Dedifferentiated amniotic fluid mesenchymal stem cell (primary cell): ENCODE results near the gene ACSF2.
A peak's percentile ranks its signal among the peaks of the same experiment; 100 is the strongest.

Experiments used
- DNase-seq: peaks from one replicate; pipeline ENCODE4 v3.0.0-alpha.2; 2016; ENCODE audit errors: extremely low spot score

The ACSF2 gene

GRCh38 chr17:50477976-50478375 is 52.0 kb downstream of the ACSF2 start:
- DNase-seq = no peak

- DNase-seq = peak; percentile 62
Measured at GRCh38 chr17:50478391-50479381, 52.7 kb downstream of the ACSF2 start, which contains the start of gene RSAD1. RSAD1 (plus strand) TSS chr17:50478860; CDS start chr17:50478885, 25 bp downstream.

DNA sequence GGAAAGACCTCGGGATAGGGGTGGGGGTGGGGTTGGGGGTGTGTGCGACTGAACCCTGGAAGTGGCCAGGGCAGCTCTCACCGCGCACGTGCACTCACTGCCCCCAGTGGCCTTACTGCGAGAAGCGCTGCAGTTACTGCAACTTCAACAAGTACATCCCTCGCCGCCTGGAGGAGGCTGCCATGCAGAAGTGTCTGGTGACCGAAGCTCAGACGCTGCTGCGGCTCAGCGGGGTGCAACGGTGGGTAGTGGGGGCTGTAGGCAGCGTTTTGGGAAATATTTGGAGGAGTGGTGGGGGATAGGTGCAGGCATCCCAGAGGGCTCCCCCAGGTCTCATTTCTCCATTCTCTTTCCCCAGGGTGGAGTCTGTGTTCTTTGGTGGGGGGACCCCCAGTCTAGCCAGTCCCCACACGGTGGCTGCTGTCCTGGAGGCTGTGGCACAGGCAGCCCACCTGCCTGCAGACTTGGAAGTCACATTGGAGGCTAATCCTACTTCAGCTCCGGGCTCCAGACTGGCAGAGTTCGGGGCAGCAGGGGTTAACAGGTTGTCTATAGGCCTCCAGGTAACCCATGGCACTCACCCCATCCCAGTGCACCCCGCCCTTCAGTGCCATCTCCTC is 53.6 kb downstream of the ACSF2 start:
- DNase-seq = peak; percentile 42

DNA sequence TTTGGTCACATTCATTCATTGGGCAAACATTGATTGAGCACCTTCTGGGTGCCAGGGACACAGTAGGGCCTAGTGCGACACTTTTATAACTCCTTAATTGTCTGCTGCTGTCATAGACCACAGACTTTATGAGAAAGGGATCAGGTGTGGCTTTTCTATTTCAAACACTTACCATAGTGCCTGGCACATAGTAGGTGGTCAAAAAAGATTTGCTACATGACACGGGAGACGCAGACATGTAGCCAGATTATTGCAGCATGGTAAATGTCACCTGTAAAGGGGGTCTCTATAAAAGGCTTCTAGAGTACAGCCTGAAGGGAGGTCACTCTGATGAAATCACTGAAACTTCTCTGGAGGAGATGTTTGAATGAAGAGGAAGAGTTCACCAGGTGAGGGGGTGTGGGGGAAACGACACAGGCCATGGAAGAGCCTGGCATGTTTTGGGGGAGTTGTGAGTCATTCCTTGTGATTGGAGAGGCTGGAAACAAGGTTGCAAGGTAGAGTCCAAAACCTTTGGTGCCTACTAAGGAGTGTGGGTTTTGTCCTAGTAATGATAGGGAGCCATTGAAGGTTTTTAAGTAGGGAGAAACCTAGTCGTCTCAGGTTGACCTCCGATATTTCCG is 54.2 kb downstream of the ACSF2 start:
- no peak for DNase-seq

- no peak for DNase-seq
Measured at GRCh38 chr17:50480854-50481490, 55.0 kb downstream of the ACSF2 start.

- DNase-seq = no peak
Measured at GRCh38 chr17:50481648-50482047, 55.6 kb downstream of the ACSF2 start.

GRCh38 chr17:50482110-50482509 is 56.1 kb downstream of the ACSF2 start:
- DNase-seq = no peak

DNA sequence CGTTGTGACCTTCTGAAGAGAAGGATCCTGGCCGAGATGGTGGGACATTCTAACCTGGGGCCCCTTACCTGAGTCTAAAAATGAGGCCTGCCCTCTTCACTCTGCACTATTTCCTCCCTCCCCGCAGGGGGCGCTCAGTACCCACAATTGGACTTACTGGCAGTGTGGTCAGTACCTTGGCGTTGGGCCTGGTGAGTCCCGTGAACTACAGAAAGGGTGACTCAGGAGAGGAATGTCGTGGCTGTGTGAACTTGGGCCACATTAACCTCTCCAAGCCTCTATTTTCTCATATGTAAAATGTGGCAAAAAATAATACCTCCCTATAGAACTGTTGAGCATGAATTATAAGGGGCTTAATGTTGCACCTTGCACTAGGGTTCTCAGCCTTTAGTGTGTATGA is 56.5 kb downstream of the ACSF2 start:
- peak; percentile 95 for DNase-seq

DNA sequence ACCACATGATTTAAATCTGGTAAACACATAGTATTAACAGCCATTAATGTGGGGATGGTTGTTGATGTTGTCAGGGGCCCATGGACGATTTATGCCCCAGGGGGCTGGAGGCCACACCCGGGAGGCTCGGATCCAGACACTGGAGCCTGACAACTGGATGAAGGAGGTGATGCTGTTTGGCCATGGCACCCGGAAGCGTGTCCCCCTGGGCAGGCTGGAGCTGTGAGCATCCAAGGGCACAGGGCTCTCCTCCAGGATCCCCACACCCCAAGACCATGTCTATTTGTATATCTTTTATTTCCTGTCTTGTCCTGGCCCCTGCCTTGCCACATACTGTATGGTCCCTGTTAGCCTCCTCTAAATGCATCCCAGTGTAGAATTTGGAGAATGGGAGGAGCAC is 57.2 kb downstream of the ACSF2 start:
- no peak for DNase-seq

DNA sequence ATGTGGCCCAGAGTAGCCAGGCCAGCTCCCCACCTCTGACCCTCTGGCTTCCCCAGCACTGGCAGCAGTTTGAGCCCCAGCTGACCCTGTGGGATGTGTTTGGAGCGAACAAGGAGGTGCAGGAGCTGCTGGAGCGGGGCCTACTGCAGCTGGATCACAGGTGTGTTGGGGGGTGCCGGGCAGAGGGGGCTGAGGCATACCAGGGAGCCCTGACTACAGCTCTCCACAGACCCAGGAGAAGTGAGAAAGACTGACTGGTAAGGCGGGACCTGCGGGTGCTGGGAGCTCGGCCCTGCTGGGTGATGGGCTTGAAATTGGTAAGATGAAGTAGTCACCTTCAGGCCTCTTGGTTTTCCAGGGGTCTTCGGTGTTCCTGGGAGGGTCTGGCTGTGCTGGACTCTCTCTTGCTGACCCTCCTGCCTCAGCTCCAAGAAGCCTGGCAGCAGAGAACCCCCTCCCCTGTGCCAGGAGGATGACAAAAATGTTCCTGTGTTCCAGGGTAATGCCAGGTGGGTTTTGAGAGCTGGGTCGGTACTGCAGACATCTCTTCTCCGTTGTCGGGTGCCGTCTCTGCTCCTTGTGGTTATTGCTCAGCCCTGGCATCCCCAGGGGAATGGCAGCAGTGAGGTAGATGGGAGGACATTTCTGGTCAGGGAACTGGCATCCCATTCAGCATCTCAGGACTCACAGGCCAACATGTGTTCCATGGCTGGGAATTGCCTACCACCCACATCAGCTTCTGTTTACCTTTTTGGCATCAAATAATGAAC is 58.6 kb downstream of the ACSF2 start:
- DNase-seq = no peak

- DNase-seq = no peak
Measured at GRCh38 chr17:50487213-50488096, 61.4 kb downstream of the ACSF2 start.

GRCh38 chr17:50488880-50489279 is 62.9 kb downstream of the ACSF2 start:
- DNase-seq = no peak

DNA sequence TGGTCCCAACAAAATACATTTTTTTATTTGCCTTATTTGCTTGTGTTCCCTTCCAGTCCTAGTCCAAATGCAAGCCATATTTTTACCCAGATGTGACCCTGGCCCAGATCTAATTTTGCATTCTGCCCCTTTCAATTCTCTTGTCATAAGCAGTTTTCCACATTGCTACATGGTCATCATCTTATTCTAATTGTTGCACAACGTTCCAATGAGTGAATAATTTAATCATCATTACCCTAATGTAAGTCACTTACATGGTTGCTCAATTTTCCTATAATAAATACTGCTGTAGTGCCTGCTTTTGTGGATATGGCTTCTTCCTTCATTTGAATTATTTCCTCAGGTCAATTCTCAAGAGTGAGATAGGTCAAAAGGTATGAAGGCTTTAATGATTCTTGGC is 65.5 kb downstream of the ACSF2 start:
- DNase-seq = no peak

DNA sequence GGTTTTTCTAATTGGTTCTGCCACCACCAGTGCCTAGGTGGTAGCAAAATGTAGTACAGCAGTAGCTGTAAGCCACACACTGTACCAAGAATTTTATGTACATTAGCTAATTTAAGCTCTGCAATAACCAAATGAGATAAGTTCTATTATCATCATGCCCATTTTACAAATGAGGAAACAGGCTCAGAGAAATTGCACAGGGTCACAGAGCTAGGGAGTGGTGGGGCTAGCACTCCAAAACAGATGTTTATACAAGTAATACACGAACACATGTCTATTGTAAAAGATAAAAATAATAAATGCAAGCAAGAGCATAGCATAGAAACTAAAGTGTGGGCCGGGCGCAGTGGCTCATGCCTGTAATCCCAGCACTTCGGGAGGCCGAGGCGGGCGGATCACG is 66.2 kb downstream of the ACSF2 start:
- DNase-seq = no peak

DNA sequence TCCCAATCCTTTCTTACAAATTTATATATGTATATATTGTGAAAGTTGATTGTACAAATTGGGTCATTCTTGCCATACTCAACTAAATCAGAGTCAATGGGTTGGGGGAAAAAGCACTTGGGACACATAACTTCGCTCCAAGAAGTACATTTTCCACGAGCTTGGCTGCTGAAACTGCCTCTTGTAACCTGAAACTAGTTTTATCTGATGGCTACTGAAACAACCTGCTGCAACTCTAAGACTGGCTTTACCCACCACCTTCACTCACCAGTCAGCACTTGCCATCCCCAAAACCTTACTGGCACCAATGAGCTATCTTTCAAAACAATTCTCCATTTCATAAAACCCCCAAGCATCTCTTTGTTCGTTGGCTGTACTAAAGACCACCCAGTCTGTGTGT is 67.7 kb downstream of the ACSF2 start:
- DNase-seq = no peak

- DNase-seq = no peak
Measured at GRCh38 chr17:50495217-50495823, 69.3 kb downstream of the ACSF2 start.

DNA sequence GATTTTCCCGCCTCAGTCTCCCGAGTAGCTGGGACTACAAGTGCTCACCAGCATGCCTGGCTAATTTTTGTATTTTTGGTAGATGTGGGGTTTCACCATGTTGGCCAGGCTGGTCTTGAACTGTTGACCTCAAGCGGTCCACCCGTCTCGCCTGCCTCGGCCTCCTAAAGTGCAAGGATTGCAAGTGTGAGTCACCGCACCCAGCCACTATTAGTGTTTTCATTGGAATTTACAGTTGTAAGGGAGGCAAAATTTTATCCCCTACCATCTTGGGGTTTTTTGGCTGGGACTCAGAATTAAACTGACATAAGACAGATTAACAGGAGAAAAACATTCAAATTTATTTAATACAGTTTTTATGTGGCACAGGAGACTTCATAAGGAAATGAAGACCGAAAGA is 69.9 kb downstream of the ACSF2 start:
- DNase-seq = no peak

DNA sequence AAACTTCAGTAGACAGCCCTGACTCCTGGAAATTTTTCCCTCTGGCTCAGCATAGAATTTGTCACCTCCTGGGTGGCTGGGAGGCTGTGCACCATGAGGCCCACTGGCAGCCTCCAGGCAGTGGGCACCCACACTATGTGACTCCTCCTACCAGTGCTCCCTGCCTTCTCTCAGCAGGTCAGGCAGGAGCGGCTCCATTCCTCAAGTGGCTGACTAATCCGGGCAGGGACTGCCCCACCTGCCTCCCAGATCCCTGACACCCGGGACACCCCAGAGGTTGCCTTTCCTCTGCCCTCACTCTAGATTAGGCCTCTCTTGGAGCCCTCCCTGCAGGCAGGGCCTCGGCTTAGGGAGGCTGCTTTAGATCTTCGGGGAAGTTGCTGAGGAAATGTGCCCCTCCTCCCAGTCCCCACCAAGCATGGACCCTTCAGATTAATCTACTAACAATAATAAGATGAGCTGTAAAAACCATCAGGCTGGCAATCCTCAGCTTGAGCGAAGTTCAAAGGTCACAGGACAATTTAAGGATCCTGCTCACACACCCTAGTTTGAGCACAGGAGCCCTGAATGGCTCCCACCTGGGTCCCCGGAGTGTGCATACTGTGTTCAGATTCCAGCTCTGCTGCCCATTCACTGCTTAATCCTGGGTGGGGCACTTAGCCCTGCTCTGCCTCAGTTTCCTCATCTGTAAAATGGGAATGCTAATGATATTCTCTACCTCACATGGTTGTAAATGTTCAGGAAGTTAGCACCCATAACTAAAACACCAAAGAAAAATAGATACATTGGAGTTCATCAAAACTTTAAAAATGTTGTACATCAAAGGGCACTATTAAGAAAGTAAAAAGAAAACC is 72.2 kb downstream of the ACSF2 start:
- DNase-seq = no peak

- no peak for DNase-seq
Measured at GRCh38 chr17:50499270-50499669, 73.3 kb downstream of the ACSF2 start.
